GM12891 (cell line): Measurements from ENCODE around the gene CCIN.

Experiments used
- POLR2A ChIP-seq: IDR thresholded peaks from 2 replicates; pipeline ENCODE4 v1.6.1; 2011; ENCODE audit warnings: low read depth, low read length, control low read depth
- POLR2AphosphoS5 ChIP-seq: IDR thresholded peaks from 2 replicates; pipeline ENCODE4 v1.6.1; 2011; ENCODE audit warnings: low read depth, low read length, control low read depth
- TAF1 ChIP-seq: IDR thresholded peaks from 2 replicates; pipeline ENCODE4 v1.6.1; 2011; ENCODE audit warnings: low read depth, low read length, control low read depth

DNA sequence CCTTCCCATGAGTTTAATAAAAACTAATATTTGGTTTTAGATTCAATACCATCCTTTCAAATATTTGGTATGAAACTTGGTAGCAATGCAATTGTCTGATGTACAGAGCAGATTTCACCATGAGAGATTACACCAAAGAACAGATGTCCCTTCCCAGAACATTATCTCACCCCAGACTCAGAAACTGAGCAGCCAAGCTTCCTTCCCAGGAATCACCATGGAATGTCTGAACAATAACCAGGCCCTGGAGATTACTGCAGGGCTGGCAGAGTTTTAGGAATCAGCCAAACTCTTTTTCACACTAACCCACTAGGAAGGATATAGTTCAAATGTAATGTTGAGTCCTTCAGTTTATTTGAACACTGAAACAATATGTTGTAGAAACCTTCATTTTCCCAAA lies 45.4 kb downstream of the CCIN start:
- TF ChIP-seq POLR2A (no peak), TAF1 (no peak), POLR2AphosphoS5 (no peak)
